Measurements from ENCODE around the gene LCE3A. TPM values are rescaled to one million over a fixed set of nuclear protein-coding genes. Genes with fewer than 3 reads are reported as not detected.

LCE3A gene
- total RNA-seq, 3 donors from 2014 or later (not counting 1 experiment from before 2014, with no cell fraction given): not detected

DNA sequence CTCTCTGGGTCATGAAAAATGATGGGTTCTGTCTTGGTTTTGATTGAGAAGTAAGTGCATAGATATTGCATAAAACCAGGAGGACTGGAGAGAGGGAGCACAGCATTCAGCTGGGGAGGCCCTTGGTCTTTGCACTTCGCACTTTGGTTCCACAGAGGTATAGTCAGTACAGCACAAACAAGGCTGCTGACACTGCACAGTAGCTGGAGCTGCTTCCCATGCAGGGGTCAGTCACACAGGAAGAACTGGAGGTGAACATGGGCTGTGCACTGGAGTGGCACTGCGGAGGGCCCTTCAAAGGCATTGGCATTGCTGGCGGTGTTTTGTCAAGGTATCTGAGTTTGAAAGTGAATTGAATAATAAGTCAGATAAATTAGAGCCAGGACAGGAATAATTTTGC is 35.7 kb upstream of the LCE3A start:
- intact Hi-C loops (cut with micrococcal nuclease): no loop called here

GRCh38 chr1:152657677-152658076 is 34.8 kb upstream of the LCE3A start:
- Histone ChIP-seq H3K36me3 (ENCODE audit: control insufficient read depth, insufficient read depth, low read length) (no peaks in the 10 kb centered on the region), H3K4me3 (ENCODE audit: low read length) (no peak overlapping the region), H3K4me1 (ENCODE audit: control insufficient read depth, insufficient read depth, low read length) (no peaks in the 10 kb centered on the region), H3K9me3 (ENCODE audit: control insufficient read depth, insufficient read depth, low read length) (no peaks in the 10 kb centered on the region), H3K27ac (ENCODE audit: low read length) (no peak overlapping the region), H3K27me3 (ENCODE audit: control insufficient read depth, insufficient read depth, low read length) (no peaks in the 10 kb centered on the region)
- H3K27me3 Mint-ChIP-seq (ENCODE audit: low read depth in 2 of 2): peaks cover 8 to 37% of the 10 kb centered on the region in 2 donors
- no peaks in the 10 kb centered on the region for H3K36me3 Mint-ChIP-seq
- no peaks in the 10 kb centered on the region for H3K9me3 Mint-ChIP-seq
- no peak overlapping the region for H3K27ac Mint-ChIP-seq
- intact Hi-C loops (cut with micrococcal nuclease): no loop called here
- ATAC-seq (no peak), DNase-seq (no peak)
- 74% methylated on average over 2 of the region's 4 CpGs for WGBS (ENCODE audit: insufficient coverage)
- TF ChIP-seq, protein P1, sequence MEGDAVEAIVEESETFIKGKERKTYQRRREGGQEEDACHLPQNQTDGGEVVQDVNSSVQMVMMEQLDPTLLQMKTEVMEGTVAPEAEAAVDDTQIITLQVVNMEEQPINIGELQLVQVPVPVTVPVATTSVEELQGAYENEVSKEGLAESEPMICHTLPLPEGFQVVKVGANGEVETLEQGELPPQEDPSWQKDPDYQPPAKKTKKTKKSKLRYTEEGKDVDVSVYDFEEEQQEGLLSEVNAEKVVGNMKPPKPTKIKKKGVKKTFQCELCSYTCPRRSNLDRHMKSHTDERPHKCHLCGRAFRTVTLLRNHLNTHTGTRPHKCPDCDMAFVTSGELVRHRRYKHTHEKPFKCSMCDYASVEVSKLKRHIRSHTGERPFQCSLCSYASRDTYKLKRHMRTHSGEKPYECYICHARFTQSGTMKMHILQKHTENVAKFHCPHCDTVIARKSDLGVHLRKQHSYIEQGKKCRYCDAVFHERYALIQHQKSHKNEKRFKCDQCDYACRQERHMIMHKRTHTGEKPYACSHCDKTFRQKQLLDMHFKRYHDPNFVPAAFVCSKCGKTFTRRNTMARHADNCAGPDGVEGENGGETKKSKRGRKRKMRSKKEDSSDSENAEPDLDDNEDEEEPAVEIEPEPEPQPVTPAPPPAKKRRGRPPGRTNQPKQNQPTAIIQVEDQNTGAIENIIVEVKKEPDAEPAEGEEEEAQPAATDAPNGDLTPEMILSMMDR (IDR thresholded peaks at IDR 0.05): no peak
- H3K4me1 Mint-ChIP-seq: peaks cover 4 to 5% of the 10 kb centered on the region in 2 donors
- H3K4me3 Mint-ChIP-seq: no peak overlapping the region

More for the DNA sequence above, 35.7 kb upstream of the LCE3A start:
- H3K36me3 ChIP-seq (ENCODE audit: control insufficient read depth, insufficient read depth, low read length): no peaks in the 10 kb centered on the region
- no peak overlapping the region for H3K4me3 ChIP-seq (ENCODE audit: low read length)
- H3K9me3 Mint-ChIP-seq: no peaks in the 10 kb centered on the region
- H3K27me3 ChIP-seq (ENCODE audit: control insufficient read depth, insufficient read depth, low read length): no peaks in the 10 kb centered on the region
- H3K27ac ChIP-seq (ENCODE audit: low read length): no peak overlapping the region
- ATAC-seq (no peak), DNase-seq (no peak)
- no peak overlapping the region for H3K27ac Mint-ChIP-seq
- H3K4me1 ChIP-seq (ENCODE audit: control insufficient read depth, insufficient read depth, low read length): no peaks in the 10 kb centered on the region
- H3K4me3 Mint-ChIP-seq: no peak overlapping the region
- peaks cover 4 to 5% of the 10 kb centered on the region in 2 donors for H3K4me1 Mint-ChIP-seq
- WGBS (ENCODE audit: insufficient coverage): 90% methylated on average over 3 of the region's 3 CpGs
- H3K27me3 Mint-ChIP-seq (ENCODE audit: low read depth in 2 of 2): peaks cover 10 to 37% of the 10 kb centered on the region in 2 donors
- no peaks in the 10 kb centered on the region for H3K36me3 Mint-ChIP-seq
- TF ChIP-seq, protein P1 (IDR thresholded peaks at IDR 0.05): no peak
- no peaks in the 10 kb centered on the region for H3K9me3 ChIP-seq (ENCODE audit: control insufficient read depth, insufficient read depth, low read length)

DNA sequence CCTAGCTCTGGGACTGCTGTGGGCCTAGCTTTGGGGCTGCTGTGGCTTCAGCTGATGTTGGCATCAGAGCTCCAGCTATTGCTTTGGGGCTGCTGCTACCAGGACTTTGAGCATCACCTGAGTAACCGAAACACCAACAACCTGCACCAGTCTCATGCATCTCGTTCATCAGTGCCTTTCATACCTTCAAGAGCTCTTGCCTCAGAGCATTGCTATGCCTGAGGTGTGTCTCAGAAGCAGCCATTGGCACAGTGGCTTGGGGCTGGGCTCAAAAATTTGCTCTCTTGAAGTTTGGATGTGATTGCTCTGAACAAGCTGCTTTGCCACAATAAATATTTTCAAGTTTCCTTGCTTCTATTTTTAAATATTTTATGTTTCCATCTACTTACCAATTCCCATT is 33.6 kb upstream of the LCE3A start:
- no peak overlapping the region for H3K27ac ChIP-seq (ENCODE audit: low read length)
- DNase-seq (no peak), ATAC-seq (no peak)
- no peak overlapping the region for H3K4me3 ChIP-seq (ENCODE audit: low read length)
- no peaks in the 10 kb centered on the region for H3K9me3 ChIP-seq (ENCODE audit: control insufficient read depth, insufficient read depth, low read length)
- no peaks in the 10 kb centered on the region for H3K36me3 ChIP-seq (ENCODE audit: control insufficient read depth, insufficient read depth, low read length)
- H3K27me3 Mint-ChIP-seq (ENCODE audit: low read depth in 2 of 2): peaks cover 5 to 27% of the 10 kb centered on the region in 2 donors
- H3K9me3 Mint-ChIP-seq: no peaks in the 10 kb centered on the region
- H3K27me3 ChIP-seq (ENCODE audit: control insufficient read depth, insufficient read depth, low read length): no peaks in the 10 kb centered on the region
- H3K4me3 Mint-ChIP-seq: no peak overlapping the region
- H3K4me1 Mint-ChIP-seq: peaks cover 4 to 5% of the 10 kb centered on the region in 2 donors
- intact Hi-C loops (cut with micrococcal nuclease): no loop called here
- TF ChIP-seq, protein P1 (IDR thresholded peaks at IDR 0.05): no peak
- no peak overlapping the region for H3K27ac Mint-ChIP-seq
- no peaks in the 10 kb centered on the region for H3K4me1 ChIP-seq (ENCODE audit: control insufficient read depth, insufficient read depth, low read length)
- 67% methylated on average over 2 of the region's 2 CpGs for WGBS (ENCODE audit: insufficient coverage)
- H3K36me3 Mint-ChIP-seq: no peaks in the 10 kb centered on the region

GRCh38 chr1:152654110-152654509 is 31.2 kb upstream of the LCE3A start:
- ATAC-seq (peak in 1 of 3 donors; percentile 55), DNase-seq (peak in 1 of 2 donors; percentile 55)
- no peaks in the 10 kb centered on the region for H3K27me3 ChIP-seq (ENCODE audit: control insufficient read depth, insufficient read depth, low read length)
- intact Hi-C loops (cut with micrococcal nuclease): no loop called here
- TF ChIP-seq, protein P1 (IDR thresholded peaks at IDR 0.05): peak; percentile 63
- H3K27ac ChIP-seq (ENCODE audit: low read length): no peak overlapping the region
- 36% methylated on average over 9 of the region's 10 CpGs for whole genome bisulfite sequencing (ENCODE audit: insufficient coverage)
- H3K27me3 Mint-ChIP-seq (ENCODE audit: low read depth in 2 of 2): peaks cover 5 to 43% of the 10 kb centered on the region in 2 donors
- no peak overlapping the region for H3K4me3 Mint-ChIP-seq
- no peak overlapping the region for H3K27ac Mint-ChIP-seq
- no peaks in the 10 kb centered on the region for H3K36me3 ChIP-seq (ENCODE audit: control insufficient read depth, insufficient read depth, low read length)
- H3K9me3 Mint-ChIP-seq: no peaks in the 10 kb centered on the region
- no peaks in the 10 kb centered on the region for H3K4me1 ChIP-seq (ENCODE audit: control insufficient read depth, insufficient read depth, low read length)
- no peaks in the 10 kb centered on the region for H3K9me3 ChIP-seq (ENCODE audit: control insufficient read depth, insufficient read depth, low read length)
- H3K36me3 Mint-ChIP-seq: no peaks in the 10 kb centered on the region
- H3K4me1 Mint-ChIP-seq: peaks cover 4 to 5% of the 10 kb centered on the region in 2 donors
- H3K4me3 ChIP-seq (ENCODE audit: low read length): no peak overlapping the region

Data from natural killer cell (primary cell).